ENCODE data around the gene EZR. TPM values are rescaled to one million over a fixed set of nuclear protein-coding genes. Genes with fewer than 3 reads are reported as not detected.

Gene EZR
- total and polyA plus RNA-seq, 11 donors, result 114 to 541 (median 161) TPM

GRCh38 chr6:158780246-158780884 lies 38.8 kb downstream of the EZR start:
- no peak overlapping the region for H3K4me3 ChIP-seq

GRCh38 chr6:158778005-158778527 lies 41.1 kb downstream of the EZR start:
- H3K27me3 ChIP-seq, result no peaks in the 10 kb centered on the region
- intact Hi-C loops (cut with DNase I), result no loop called here
- H3K9me3 ChIP-seq, result no peaks in the 10 kb centered on the region
- DNase-seq (no peak), ATAC-seq (peak in 2 of 4 donors; percentile 25 to 44)
- no peak for TF ChIP-seq POLR2A (IDR thresholded peaks at IDR 0.05)
- TF ChIP-seq CTCF (IDR thresholded peaks at IDR 0.05), result no peak
- H3K4me1 ChIP-seq, result peaks cover 0 to 18% (median 4%) of the 10 kb centered on the region in 12 donors
- H3K27ac ChIP-seq, result no peak overlapping the region
- no peak overlapping the region for H3K4me3 ChIP-seq
- WGBS, 4 donors, result 81 to 98% (median 86%) methylated on average over 6 of the region's 6 CpGs
- peaks cover 0 to 98% (median 90%) of the 10 kb centered on the region in 9 donors for H3K36me3 ChIP-seq

More at GRCh38 chr6:158780246-158780884, 38.8 kb downstream of the EZR start:
- H3K9me3 ChIP-seq, result no peaks in the 10 kb centered on the region
- ATAC-seq, result no peak
- peaks cover 0 to 100% (median 91%) of the 10 kb centered on the region in 9 donors for H3K36me3 ChIP-seq
- 94 to 95% (median 95%) methylated on average over 7 of the region's 7 CpGs for WGBS, 4 donors
- H3K4me1 ChIP-seq, result peaks cover 0 to 18% (median 0%) of the 10 kb centered on the region in 12 donors
- intact Hi-C loops (cut with DNase I), result loop anchor here in 1 of 10 donors (10.0 kb wide), 1 partner anchor 884 kb away; no protein-coding TSS in a partner anchor
- DNase-seq, result no peak
- H3K27ac ChIP-seq, result no peak overlapping the region
- TF ChIP-seq CTCF (IDR thresholded peaks at IDR 0.05) (no peak), POLR2A (IDR thresholded peaks at IDR 0.05) (no peak)
- H3K27me3 ChIP-seq, result no peaks in the 10 kb centered on the region

- TF ChIP-seq CTCF (IDR thresholded peaks at IDR 0.05) (no peak), POLR2A (IDR thresholded peaks at IDR 0.05) (no peak)
- H3K27me3 ChIP-seq, result no peaks in the 10 kb centered on the region
- 96 to 100% (median 98%) methylated on average over 3 of the region's 3 CpGs for WGBS, 4 donors
- peaks cover 0 to 19% (median 5%) of the 10 kb centered on the region in 12 donors for H3K4me1 ChIP-seq
- ATAC-seq, result no peak
- intact Hi-C loops (cut with DNase I), result no loop called here
- DNase-seq, result no peak
- H3K4me3 ChIP-seq, result no peak overlapping the region
- H3K27ac ChIP-seq, result no peak overlapping the region
- peaks cover 0 to 98% (median 90%) of the 10 kb centered on the region in 9 donors for H3K36me3 ChIP-seq
- H3K9me3 ChIP-seq, result no peaks in the 10 kb centered on the region
These were observed 41.7 kb downstream of the EZR start for GRCh38 chr6:158777510-158777909.

- Histone ChIP-seq H3K27ac (no peak overlapping the region), H3K9me3 (no peaks in the 10 kb centered on the region), H3K36me3 (peaks cover 0 to 98% (median 89%) of the 10 kb centered on the region in 9 donors), H3K27me3 (no peaks in the 10 kb centered on the region), H3K4me3 (no peak overlapping the region), H3K4me1 (peaks cover 0 to 27% (median 8%) of the 10 kb centered on the region in 12 donors)
- TF ChIP-seq POLR2A (IDR thresholded peaks at IDR 0.05), result no peak
- TF ChIP-seq CTCF (IDR thresholded peaks at IDR 0.05), result no peak
- WGBS, 4 donors, result 79 to 88% (median 83%) methylated on average over 2 of the region's 2 CpGs
- ATAC-seq (no peak), DNase-seq (no peak)
- intact Hi-C loops (cut with DNase I), result no loop called here
These were observed 42.4 kb downstream of the EZR start for GRCh38 chr6:158776737-158777136.
